Amygdala (tissue), 56 donors: ENCODE measurements around the gene STYX.
"Not testable (repeated sequence)": the region's sequence is repeated elsewhere in the genome, so short reads cannot be mapped to it uniquely, and the experiment has no call there.

Source experiments
- DNase-seq, 56 donors: peaks; one replicate each; lab custom pipeline; 2025; lab: John Stamatoyannopoulos, UW

The STYX gene

DNA sequence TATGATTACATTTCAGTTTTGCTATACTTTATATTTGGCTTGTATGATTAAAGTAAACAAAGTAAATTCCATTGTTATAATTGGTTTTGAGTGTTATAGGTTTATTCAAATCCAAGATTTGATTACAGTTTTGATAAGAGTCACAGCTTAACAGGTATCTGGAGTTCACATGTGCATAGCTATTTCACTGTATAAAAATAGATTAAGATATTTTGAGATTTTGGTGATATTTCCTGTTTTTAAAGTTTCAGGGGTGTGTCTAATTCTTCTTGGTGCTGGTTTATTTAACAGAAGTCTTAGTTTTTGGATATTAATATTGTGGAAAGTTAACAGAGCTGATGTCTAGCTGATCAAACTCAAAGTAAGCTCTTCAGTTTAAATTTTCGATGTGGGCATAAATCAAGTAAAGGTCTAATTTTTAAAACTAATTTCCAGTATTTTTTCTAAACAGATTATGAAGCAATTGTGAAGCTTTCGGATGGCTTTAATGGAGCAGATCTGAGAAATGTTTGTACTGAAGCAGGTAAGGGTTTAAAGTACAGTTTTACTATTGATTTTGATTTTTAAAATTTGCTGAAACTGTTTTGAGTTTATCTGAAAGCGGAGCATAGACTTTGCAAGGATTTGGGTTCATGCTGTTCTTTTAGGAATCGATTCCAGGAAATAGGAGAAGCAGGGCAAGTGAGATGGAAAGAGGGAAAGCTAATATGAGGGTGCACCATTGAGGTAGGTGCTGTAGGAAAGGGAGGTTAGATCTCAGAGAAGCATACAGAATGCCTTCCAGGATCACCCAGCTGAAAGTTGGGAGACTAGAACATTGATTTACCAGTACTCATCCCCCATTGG is 6.2 kb upstream of the STYX start:
- DNase-seq = no peak

GRCh38 chr14:52724360-52724644 is 5.7 kb upstream of the STYX start:
- no peak for DNase-seq

- DNase-seq = not testable (repeated sequence)
Observed at GRCh38 chr14:52727509-52727908, 2.5 kb upstream of the STYX start.

GRCh38 chr14:52729035-52729434 is 931 bp upstream of the STYX start:
- not testable (repeated sequence) for DNase-seq

GRCh38 chr14:52729585-52729924 is 411 bp upstream of the STYX start:
- no peak for DNase-seq

DNA sequence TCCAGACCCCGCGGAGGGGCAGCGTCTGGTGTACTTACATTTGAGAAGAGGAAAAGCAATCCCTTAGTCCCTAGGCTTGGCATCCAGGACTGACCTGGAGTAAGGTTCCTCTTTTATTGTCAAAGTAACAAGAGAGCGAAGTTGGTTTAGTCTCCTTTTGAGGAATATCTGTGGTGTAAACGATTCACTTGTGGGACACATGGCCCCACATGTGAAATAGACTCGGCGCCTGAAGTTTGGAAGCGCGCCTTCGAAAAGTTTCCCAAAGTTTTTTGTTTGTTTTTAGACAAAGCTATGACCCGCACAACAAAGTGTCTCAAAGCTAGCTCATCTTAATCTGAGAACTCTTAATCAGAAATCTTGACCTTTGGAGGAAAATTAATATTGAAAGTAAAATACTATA is 744 bp downstream of the STYX start:
- peak in 1 of 56 donors; percentile 38 for DNase-seq

DNA sequence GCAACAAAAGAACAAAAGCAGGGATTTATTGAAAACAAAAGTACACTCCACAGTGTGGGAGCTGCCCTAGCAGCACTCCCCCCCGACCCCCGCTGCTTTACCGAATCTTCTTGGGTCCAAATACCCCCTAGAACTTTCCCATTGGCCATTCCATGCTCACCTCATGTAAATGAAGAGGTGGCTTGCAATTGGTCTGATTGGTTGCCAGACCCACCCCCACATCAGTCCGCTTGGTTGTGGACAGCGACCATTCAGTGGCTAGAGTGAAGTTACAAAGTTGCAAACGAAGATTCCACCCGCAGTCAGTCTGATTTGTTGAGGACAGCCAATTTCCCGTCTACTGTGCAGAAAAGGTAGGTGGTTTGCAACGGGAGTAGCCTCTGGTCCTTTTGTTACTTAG is 3.9 kb downstream of the STYX start:
- DNase-seq = no peak

DNA sequence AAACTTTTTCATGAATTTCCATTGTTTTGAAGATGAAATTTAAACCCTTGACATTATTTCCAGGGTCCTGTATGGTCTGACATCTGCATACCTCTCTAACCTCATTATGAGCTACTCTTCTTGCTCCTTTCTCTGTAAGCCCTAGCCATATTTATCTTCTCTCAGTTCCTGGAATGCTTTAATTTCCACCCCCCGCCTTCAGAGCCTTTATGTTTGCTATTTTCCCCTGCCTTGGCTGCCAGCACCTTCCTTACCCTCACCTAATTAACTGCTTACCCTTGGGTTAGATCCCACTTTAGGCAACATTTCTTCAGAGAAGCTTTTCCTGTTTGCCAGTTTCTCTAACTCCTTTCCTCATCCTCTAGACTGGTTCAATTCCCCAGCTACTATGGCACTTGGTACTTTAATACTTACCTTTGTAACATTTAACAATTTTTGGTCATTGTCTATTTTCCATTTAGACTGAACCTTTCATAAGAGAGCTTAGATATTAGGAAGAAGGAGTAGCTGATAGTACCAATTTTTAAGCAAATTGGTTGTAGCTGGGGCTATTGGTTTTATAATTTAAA is 6.0 kb downstream of the STYX start:
- no peak for DNase-seq

- DNase-seq = no peak
Observed at GRCh38 chr14:52738409-52738808, 8.4 kb downstream of the STYX start.

DNA sequence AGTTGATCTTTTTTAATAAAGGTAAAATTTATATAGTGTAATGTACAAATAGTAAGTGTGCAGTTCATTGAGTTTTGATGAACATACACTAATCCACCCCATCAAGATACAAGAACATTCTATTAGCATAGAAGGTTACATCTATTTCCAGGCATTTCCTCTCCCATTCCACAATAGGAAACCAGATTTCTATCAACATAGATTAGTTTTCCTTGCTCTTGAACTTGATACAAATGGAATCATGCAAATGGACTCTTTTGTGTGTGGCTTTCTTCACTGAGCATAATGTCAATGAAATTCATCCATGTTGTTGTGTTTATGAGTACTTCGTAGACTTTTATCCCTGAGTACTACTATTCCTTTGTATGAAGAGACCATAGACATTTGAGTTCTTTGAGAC is 10.8 kb downstream of the STYX start:
- no peak for DNase-seq

DNA sequence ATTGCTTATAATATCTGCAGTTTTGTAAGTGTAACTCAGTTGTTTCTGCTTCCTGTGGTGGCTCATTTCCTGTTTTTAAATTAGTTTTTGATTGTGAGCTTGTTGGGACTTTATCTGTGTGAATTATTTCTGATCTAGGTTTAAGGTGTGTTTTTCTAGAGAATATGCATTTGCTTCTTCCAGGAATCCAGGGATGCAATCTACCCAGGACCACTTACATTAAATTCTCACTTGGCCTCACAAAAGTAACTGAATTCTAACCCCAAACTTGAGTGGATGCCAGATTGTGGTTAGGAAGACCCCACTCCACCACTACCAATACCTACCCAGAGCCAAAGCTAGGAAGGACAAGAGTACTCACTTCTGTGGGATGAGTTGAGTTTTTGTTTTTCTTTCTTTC is 11.9 kb downstream of the STYX start:
- no peak for DNase-seq

DNA sequence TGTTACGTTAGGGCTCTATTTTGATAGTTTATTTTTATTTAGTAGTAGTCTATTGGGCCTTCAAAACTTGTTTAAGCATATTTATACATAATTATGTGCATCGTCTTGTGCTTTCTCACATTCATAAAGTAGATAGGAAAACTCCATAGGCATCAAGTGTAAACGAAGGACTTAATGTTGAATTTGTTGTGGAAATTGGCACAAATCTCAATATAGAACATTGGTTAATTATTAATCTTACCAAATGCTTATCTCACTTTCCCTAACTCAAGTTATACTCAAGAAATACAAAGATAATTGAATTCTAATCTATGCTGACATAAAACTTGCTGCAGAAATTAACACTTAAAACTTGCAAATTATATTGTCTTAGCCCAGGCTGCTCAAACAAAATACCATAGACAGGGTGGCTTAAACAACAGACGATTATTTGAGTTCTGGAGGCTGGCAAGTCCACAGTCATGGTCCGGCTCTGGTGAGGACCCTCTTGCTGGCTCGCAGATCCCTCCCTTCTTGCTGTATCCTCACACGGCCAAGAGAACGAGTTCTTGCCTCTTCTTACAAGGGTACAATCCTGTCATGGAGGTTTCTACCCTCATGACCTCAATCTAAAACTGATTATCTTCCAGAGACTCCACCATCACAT is 18.8 kb downstream of the STYX start:
- DNase-seq = no peak

DNA sequence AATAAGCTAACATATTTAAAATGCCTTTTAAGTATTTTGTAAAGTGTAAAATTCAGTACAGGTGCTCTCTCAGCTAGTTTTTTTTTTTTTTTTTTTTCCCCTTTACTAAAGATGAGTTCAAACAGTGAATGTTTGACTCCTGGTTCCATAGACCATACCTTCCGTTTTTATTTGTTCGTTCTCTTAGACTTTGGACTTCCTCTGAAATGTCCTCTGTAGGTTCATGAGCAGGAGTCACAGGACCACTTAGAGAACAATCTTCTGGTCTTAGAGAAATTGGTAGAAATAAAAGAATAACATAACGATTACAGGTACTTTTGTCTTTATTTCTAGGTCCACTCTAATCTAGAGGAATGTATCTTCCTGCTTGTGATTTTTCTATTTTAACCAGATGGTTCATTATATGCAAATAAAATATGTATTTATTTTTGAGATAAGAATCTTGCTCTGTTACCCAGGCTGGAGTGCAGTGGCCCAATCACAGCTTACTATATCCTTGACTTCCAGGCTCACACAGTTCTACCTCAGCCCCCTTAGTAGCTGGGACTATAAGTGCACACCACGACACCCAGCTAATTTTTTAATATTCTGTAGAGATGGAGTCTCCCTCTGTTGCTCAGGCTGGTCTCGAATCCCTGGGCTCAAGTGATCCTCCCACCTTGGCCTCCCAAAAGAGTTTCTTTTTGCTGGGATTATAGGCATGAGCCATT is 25.8 kb downstream of the STYX start:
- no peak for DNase-seq

GRCh38 chr14:52759145-52759544 is 29.2 kb downstream of the STYX start:
- no peak for DNase-seq

DNA sequence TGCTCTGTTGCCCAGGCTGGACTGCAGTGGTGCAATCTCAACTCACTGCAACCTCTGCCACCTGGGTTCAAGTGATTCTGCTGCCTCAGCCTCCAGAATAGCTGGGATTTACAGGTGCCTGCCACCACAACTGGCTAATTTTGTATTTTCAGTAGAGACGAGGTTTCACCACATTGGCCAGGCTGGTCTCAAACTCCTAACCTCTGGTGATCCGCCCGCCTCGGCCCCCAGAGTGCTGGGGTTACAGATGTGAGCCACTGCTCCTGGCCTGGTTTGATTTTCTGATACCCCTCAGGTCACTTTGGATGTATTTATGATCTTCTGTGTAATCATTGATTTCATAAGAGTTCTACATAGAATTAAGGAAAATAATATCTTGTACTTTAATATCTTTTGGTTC is 33.0 kb downstream of the STYX start:
- DNase-seq = not testable (repeated sequence)

DNA sequence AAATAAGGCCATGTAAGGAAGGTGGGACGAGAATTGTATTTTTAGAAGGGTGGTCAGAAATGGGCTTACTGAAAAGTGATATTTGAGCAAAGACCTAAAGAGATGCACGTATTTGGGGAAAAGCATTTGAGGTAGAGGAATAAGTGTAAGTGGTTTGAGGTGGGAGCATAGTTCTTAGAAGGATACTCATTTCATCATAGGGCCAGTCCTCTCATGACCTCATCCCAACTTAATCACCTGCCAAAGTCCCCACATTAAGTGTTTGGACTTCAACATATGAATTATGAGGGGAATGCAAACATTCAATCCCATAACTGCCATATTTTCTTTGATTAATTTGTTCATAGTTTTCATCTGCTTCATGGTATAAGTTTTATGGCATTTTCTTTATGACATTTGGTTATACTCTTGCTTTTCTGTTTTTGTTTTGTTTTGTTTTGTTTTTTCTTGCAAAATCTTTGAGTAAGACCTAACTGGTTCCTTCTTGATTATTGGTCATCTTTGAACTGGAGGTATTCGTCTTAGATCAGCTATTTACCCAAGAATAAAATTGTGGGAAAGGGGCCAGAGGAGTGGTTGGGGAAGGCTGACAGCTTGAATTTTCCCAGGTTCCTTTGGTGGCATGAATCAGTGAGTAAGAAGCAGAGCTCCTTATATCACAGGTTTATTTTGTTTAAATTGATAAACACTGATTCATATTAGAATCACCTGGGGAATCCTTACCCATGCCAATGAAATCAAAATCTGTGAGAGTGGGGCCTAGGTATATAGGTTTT is 37.3 kb downstream of the STYX start:
- DNase-seq = no peak

GRCh38 chr14:52769887-52770286 is 39.9 kb downstream of the STYX start:
- no peak for DNase-seq

GRCh38 chr14:52776816-52777215 is 46.9 kb downstream of the STYX start:
- no peak for DNase-seq

- DNase-seq = no peak
Observed at GRCh38 chr14:52778702-52779101, 48.7 kb downstream of the STYX start.

DNA sequence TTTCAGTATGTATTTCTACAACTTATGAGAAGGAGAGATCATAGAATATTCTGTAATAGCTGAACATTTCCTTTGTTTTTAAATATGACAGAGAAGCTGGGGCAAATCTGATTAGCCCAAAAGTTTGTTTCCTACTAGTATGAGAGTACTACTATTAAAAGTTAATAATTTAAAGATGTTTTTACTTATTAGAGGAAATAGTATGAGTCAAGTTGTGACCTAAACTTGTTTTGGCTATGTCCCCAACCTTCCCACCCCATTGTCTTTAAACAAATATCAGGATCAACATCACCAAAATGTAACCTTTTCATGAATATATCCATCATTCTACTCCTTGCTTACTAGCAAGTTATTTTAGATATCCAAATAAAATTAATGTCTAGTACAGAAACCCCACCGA is 50.9 kb downstream of the STYX start:
- DNase-seq = no peak

GRCh38 chr14:52781629-52782028 is 51.7 kb downstream of the STYX start:
- DNase-seq = no peak
